T-cell (primary cell): ENCODE measurements around the gene UGGT2. TPM values are rescaled to one million over a fixed set of nuclear protein-coding genes. Genes with fewer than 3 reads are reported as not detected.
"Not testable (repeated sequence)": the region's sequence is repeated elsewhere in the genome, so short reads cannot be mapped to it uniquely, and the experiment has no call there.

ENCODE experiments used
- ATAC-seq, 4 experiments: fragments of 200-7000 bp in 3 of 4; fragments of 150-1000 bp in 1 of 4; cut with Tn5 transposase; replicated peaks in 1 of 4; 1 replicate in 3 of 4; 2 replicates in 1 of 4; pipeline ENCODE4 v1.10.0; 2021; ENCODE audit warnings: moderate library complexity in 3 of 4, mild to moderate bottlenecking in 2 of 4, moderate number of reproducible peaks in 1 of 4
- CTCF ChIA-PET, 2 donors: fragments of 300-600 bp; sonication (Branson Sonifier 250); formaldehyde crosslinking; loops; one replicate each; lab custom pipeline; 2022; ENCODE audit warnings: antibody characterized with exemption in 2 of 2; lab: Charles Lee
- POLR2A ChIA-PET, 2 donors: fragments of 300-600 bp; sonication (Branson Sonifier 250); formaldehyde crosslinking; loops; one replicate each; lab custom pipeline; 2022; ENCODE audit warnings: antibody characterized with exemption in 2 of 2; lab: Charles Lee
- DNase-seq, 35 experiments: peaks; one replicate each; pipeline versions ENCODE4 v3.0.0 to v3.0.0-alpha.2; 2013 to 2023
- H3K27ac ChIP-seq: one replicate; pipeline ENCODE4 v1.5.1; 2013; ENCODE audit warnings: low read length
- H3K27me3 ChIP-seq, 2 experiments: replicated peaks in 1 of 2; 1 replicate in 1 of 2; 2 replicates in 1 of 2; pipeline versions ENCODE4 v1.6.1 to v1.7.0; 2013; ENCODE audit warnings: low read length in 1 of 2, mixed read lengths in 1 of 2; ENCODE audit not compliant: control insufficient read depth in 2 of 2, insufficient read depth in 2 of 2; ENCODE audit errors: extremely low read depth in 1 of 2
- H3K36me3 ChIP-seq, 2 donors: 1 replicate in 1 of 2; 2 replicates in 1 of 2; pipeline versions ENCODE4 v1.6.1 to v1.7.0; 2013; ENCODE audit warnings: low read length in 1 of 2; ENCODE audit not compliant: control insufficient read depth in 2 of 2, insufficient read depth in 1 of 2; ENCODE audit errors: extremely low read depth in 1 of 2
- H3K4me1 ChIP-seq, 2 experiments: 1 replicate in 1 of 2; 2 replicates in 1 of 2; pipeline versions ENCODE4 v1.6.1 to v1.7.0; 2013; ENCODE audit warnings: low read length in 2 of 2, mixed read lengths in 1 of 2; ENCODE audit not compliant: insufficient read depth in 2 of 2, control insufficient read depth in 1 of 2; ENCODE audit errors: extremely low read depth in 1 of 2
- H3K4me3 ChIP-seq, 2 donors: 1 replicate in 1 of 2; 2 replicates in 1 of 2; pipeline versions ENCODE4 v1.5.1 to v1.7.0; 2013; ENCODE audit warnings: mild to moderate bottlenecking in 2 of 2, low read length in 1 of 2, moderate library complexity in 1 of 2; ENCODE audit not compliant: control insufficient read depth in 1 of 2; ENCODE audit errors: extremely low read depth in 1 of 2
- H3K9me3 ChIP-seq: 2 replicates; pipeline ENCODE4 v1.7.0; 2013
- H3K27ac Mint-ChIP-seq, 2 donors: one replicate each; pipeline ENCODE4 v1.8.0; 2020 to 2021; ENCODE audit warnings: mild to moderate bottlenecking in 2 of 2, mixed read lengths in 2 of 2
- H3K27me3 Mint-ChIP-seq, 2 donors: one replicate each; pipeline ENCODE4 v1.8.0; 2021 to 2022; ENCODE audit warnings: mixed read lengths in 2 of 2
- H3K36me3 Mint-ChIP-seq: one replicate; pipeline ENCODE4 v1.8.0; 2021; ENCODE audit warnings: mixed read lengths
- H3K4me1 Mint-ChIP-seq, 3 donors: one replicate each; pipeline ENCODE4 v1.8.0; 2020 to 2022; ENCODE audit warnings: mixed read lengths in 3 of 3, mild to moderate bottlenecking in 1 of 3
- H3K4me3 Mint-ChIP-seq, 3 donors: one replicate each; pipeline ENCODE4 v1.8.0; 2020 to 2022; ENCODE audit warnings: mild to moderate bottlenecking in 3 of 3, mixed read lengths in 3 of 3, moderate library complexity in 3 of 3
- H3K9me3 Mint-ChIP-seq, 3 donors: one replicate each; pipeline ENCODE4 v1.8.0; 2020 to 2022; ENCODE audit warnings: mixed read lengths in 3 of 3
- WGBS: methylation state at CpG from one replicate; pipeline ENCODE4 v1.1.5; 2013; ENCODE audit warnings: missing lambda C conversion rate; ENCODE audit not compliant: insufficient coverage; 5-methylcytosine and 5-hydroxymethylcytosine counted together
- total RNA-seq, 35 experiments: library from RNA in 6 of 35; stranded (reverse) in 6 of 35; fragments of 120-200 nt in 1 of 35; gene quantifications; one replicate each; pipeline versions ENCODE4 v1.2.1 to v1.2.4 and lab custom pipeline; 2013 to 2026

UGGT2 gene
- total RNA-seq, 5 donors from 2014 or later (not counting 1 experiment from before 2014, with no cell fraction given): 0.13 to 0.59 (median 0.42) TPM; not detected in 1

- no peak overlapping the region for H3K4me3 ChIP-seq
- POLR2A ChIA-PET: no interaction called here
- H3K27ac ChIP-seq: no peak overlapping the region
- H3K4me1 ChIP-seq: peaks cover 0 to 3% of the 10 kb centered on the region in 2 experiments
- peaks cover 36 to 50% of the 10 kb centered on the region in 2 donors for H3K27me3 Mint-ChIP-seq
- no peaks in the 10 kb centered on the region for H3K36me3 ChIP-seq
- no peak overlapping the region for H3K27ac Mint-ChIP-seq
- peak overlapping the region; percentile 44 to 62 (median 54) for H3K4me3 Mint-ChIP-seq
- CTCF ChIA-PET: no interaction called here
- DNase-seq (no peak), ATAC-seq (no peak)
- WGBS: 8% methylated on average over 7 of the region's 12 CpGs
- H3K9me3 Mint-ChIP-seq: peaks cover 0 to 5% (median 4%) of the 10 kb centered on the region in 3 donors
- H3K36me3 Mint-ChIP-seq: no peaks in the 10 kb centered on the region
- H3K4me1 Mint-ChIP-seq: peaks cover 7 to 9% (median 8%) of the 10 kb centered on the region in 3 donors
- H3K9me3 ChIP-seq: no peaks in the 10 kb centered on the region
- H3K27me3 ChIP-seq: peaks cover 0 to 16% of the 10 kb centered on the region in 2 experiments
Observed at GRCh38 chr13:96052656-96053002, 572 bp downstream of the UGGT2 start.

- H3K4me1 ChIP-seq, H3K27ac Mint-ChIP-seq, H3K4me3 Mint-ChIP-seq, H3K27ac ChIP-seq, H3K36me3 Mint-ChIP-seq, H3K9me3 Mint-ChIP-seq, CTCF ChIA-PET, H3K36me3 ChIP-seq, ATAC-seq, H3K9me3 ChIP-seq, H3K4me1 Mint-ChIP-seq, H3K4me3 ChIP-seq, DNase-seq, POLR2A ChIA-PET: not testable (repeated sequence)
- H3K27me3 Mint-ChIP-seq: peaks cover 36 to 50% of the 10 kb centered on the region in 2 donors
- H3K27me3 ChIP-seq: peaks cover 0 to 18% of the 10 kb centered on the region in 2 experiments
- no CpG with 5 or more reads among the region's 3 CpGs for WGBS
Observed at GRCh38 chr13:96051946-96052345, 1.3 kb downstream of the UGGT2 start.

GRCh38 chr13:96051491-96051890, 1.7 kb downstream of the UGGT2 start:
- H3K36me3 ChIP-seq, H3K27ac Mint-ChIP-seq, CTCF ChIA-PET, H3K4me1 Mint-ChIP-seq, H3K4me3 Mint-ChIP-seq, H3K36me3 Mint-ChIP-seq, H3K27ac ChIP-seq, H3K9me3 ChIP-seq, H3K9me3 Mint-ChIP-seq, POLR2A ChIA-PET, H3K4me1 ChIP-seq, ATAC-seq, DNase-seq, H3K4me3 ChIP-seq: not testable (repeated sequence)
- no CpG with 5 or more reads among the region's 5 CpGs for WGBS
- H3K27me3 Mint-ChIP-seq: peaks cover 36 to 50% of the 10 kb centered on the region in 2 donors
- peaks cover 0 to 18% of the 10 kb centered on the region in 2 experiments for H3K27me3 ChIP-seq

GRCh38 chr13:96050955-96051354, 2.2 kb downstream of the UGGT2 start:
- H3K9me3 ChIP-seq, H3K4me1 ChIP-seq, H3K4me3 Mint-ChIP-seq, H3K4me1 Mint-ChIP-seq, ATAC-seq, H3K27ac ChIP-seq, H3K36me3 ChIP-seq, H3K27ac Mint-ChIP-seq, H3K9me3 Mint-ChIP-seq, H3K4me3 ChIP-seq, DNase-seq, CTCF ChIA-PET, H3K36me3 Mint-ChIP-seq, POLR2A ChIA-PET: not testable (repeated sequence)
- peaks cover 0 to 18% of the 10 kb centered on the region in 2 experiments for H3K27me3 ChIP-seq
- peaks cover 35 to 50% of the 10 kb centered on the region in 2 donors for H3K27me3 Mint-ChIP-seq
- no CpG with 5 or more reads among the region's 4 CpGs for WGBS

- H3K36me3 ChIP-seq, ATAC-seq, H3K27ac Mint-ChIP-seq, H3K4me3 Mint-ChIP-seq, H3K27ac ChIP-seq, H3K36me3 Mint-ChIP-seq, DNase-seq, H3K4me1 ChIP-seq, H3K27me3 ChIP-seq, H3K4me3 ChIP-seq, H3K4me1 Mint-ChIP-seq, POLR2A ChIA-PET, H3K9me3 ChIP-seq: not testable (repeated sequence)
- CTCF ChIA-PET: interaction anchor here in 1 of 2 donors (0.6 kb wide), 1 partner anchor 1159 kb away, joined by 5 read pairs; no protein-coding TSS in a partner anchor
- Mint-ChIP-seq H3K9me3 (peaks cover 7 to 27% (median 21%) of the 10 kb centered on the region in 3 donors), H3K27me3 (peaks cover 19 to 31% of the 10 kb centered on the region in 2 donors)
- 91% methylated on average over 12 of the region's 16 CpGs for WGBS
Observed at GRCh38 chr13:96046449-96047126, 6.6 kb downstream of the UGGT2 start.

- ChIA-PET POLR2A (no interaction called here), CTCF (no interaction called here)
- peaks cover 0 to 8% of the 10 kb centered on the region in 2 experiments for H3K27me3 ChIP-seq
- no peak overlapping the region for H3K4me3 ChIP-seq
- H3K9me3 ChIP-seq: no peaks in the 10 kb centered on the region
- Mint-ChIP-seq H3K27me3 (peaks cover 3 to 15% of the 10 kb centered on the region in 2 donors), H3K36me3 (no peaks in the 10 kb centered on the region), H3K27ac (no peak overlapping the region), H3K9me3 (peaks cover 7 to 26% (median 24%) of the 10 kb centered on the region in 3 donors), H3K4me1 (no peaks in the 10 kb centered on the region), H3K4me3 (no peak overlapping the region)
- no peaks in the 10 kb centered on the region for H3K36me3 ChIP-seq
- DNase-seq (no peak), ATAC-seq (no peak)
- no peaks in the 10 kb centered on the region for H3K4me1 ChIP-seq
- H3K27ac ChIP-seq: no peak overlapping the region
- WGBS: no CpG with 5 or more reads among the region's 1 CpG
Observed at GRCh38 chr13:96044238-96044637, 9.0 kb downstream of the UGGT2 start.
